Smooth muscle cell (in vitro differentiated cells): Measurements from ENCODE around the gene VAV2. TPM values are rescaled to one million over a fixed set of nuclear protein-coding genes. Genes with fewer than 3 reads are reported as not detected.

Source experiments
- DNase-seq: peaks from one replicate; lab custom pipeline; 2025; ENCODE audit not compliant: unreplicated experiment; lab: John Stamatoyannopoulos, UW
- H2AFZ ChIP-seq: fragments of 200-600 bp; sonication (generic); 2 replicates; pipeline ENCODE4 v1.6.0; 2016; ENCODE audit warnings: antibody characterized with exemption, low read depth, mild to moderate bottlenecking
- H3F3A ChIP-seq: fragments of 200-600 bp; sonication (generic); 2 replicates; pipeline ENCODE4 v1.6.0; 2017; ENCODE audit warnings: antibody characterized with exemption, low read depth
- H3K27ac ChIP-seq: fragments of 200-600 bp; sonication (generic); 2 replicates; pipeline ENCODE4 v1.5.1; 2016; ENCODE audit warnings: low read depth, mild to moderate bottlenecking
- H3K27me3 ChIP-seq: fragments of 200-600 bp; sonication (generic); 2 replicates; pipeline ENCODE4 v1.6.1; 2016; ENCODE audit warnings: low read depth, mild to moderate bottlenecking
- H3K36me3 ChIP-seq: fragments of 200-600 bp; sonication (generic); 2 replicates; pipeline ENCODE4 v1.5.1; 2016; ENCODE audit warnings: low read depth
- H3K4me1 ChIP-seq: fragments of 200-600 bp; sonication (generic); 2 replicates; pipeline ENCODE4 v1.5.1; 2016; ENCODE audit warnings: low read depth
- H3K4me2 ChIP-seq: fragments of 200-600 bp; sonication (generic); 2 replicates; pipeline ENCODE4 v1.6.0; 2016; ENCODE audit warnings: mild to moderate bottlenecking
- H3K4me3 ChIP-seq: fragments of 200-600 bp; sonication (generic); 2 replicates; pipeline ENCODE4 v1.5.1; 2016; ENCODE audit warnings: mild to moderate bottlenecking
- H3K79me2 ChIP-seq: fragments of 200-600 bp; sonication (generic); 2 replicates; pipeline ENCODE4 v1.6.0; 2016; ENCODE audit warnings: low read depth, mild to moderate bottlenecking
- H3K9ac ChIP-seq: fragments of 200-600 bp; sonication (generic); 2 replicates; pipeline ENCODE4 v1.6.0; 2016; ENCODE audit warnings: low read depth
- H3K9me3 ChIP-seq: fragments of 200-600 bp; sonication (generic); replicated peaks from 2 replicates; pipeline ENCODE4 v1.5.1; 2016; ENCODE audit warnings: low read depth
- H4K20me1 ChIP-seq: fragments of 200-600 bp; sonication (generic); 2 replicates; pipeline ENCODE4 v1.6.0; 2016; ENCODE audit warnings: low read depth
- WGBS: methylation state at CpG from one replicate; pipeline ENCODE4 v1.1.7; 2016; ENCODE audit warnings: low lambda C conversion rate; 5-methylcytosine and 5-hydroxymethylcytosine counted together
- polyA plus RNA-seq: library from polyadenylated mRNA; unstranded; fragments of >200 nt; fragmentation: Nextera tagmentation; extraction: Ambion mirVana; gene quantifications from 2 replicates; pipeline ENCODE4 v1.2.1, GENCODE V29; 2016
- total RNA-seq: library from RNA; depleted of rRNA; stranded (reverse); fragments of >200 nt; gene quantifications from 2 replicates; pipeline ENCODE4 v1.2.3, GENCODE V29; 2014
- TF ChIP-seq, protein P1 (sequence below): fragments of 200-600 bp; sonication (generic); IDR thresholded peaks from 2 replicates; pipeline ENCODE4 v1.5.1; 2017; ENCODE audit warnings: borderline replicate concordance, mild to moderate bottlenecking, antibody characterized with exemption; ENCODE audit not compliant: insufficient read depth, poor library complexity, severe bottlenecking

The VAV2 gene
- total and polyA plus RNA-seq, 2 experiments from 2014 or later, result 26.2 to 35.3 TPM

DNA sequence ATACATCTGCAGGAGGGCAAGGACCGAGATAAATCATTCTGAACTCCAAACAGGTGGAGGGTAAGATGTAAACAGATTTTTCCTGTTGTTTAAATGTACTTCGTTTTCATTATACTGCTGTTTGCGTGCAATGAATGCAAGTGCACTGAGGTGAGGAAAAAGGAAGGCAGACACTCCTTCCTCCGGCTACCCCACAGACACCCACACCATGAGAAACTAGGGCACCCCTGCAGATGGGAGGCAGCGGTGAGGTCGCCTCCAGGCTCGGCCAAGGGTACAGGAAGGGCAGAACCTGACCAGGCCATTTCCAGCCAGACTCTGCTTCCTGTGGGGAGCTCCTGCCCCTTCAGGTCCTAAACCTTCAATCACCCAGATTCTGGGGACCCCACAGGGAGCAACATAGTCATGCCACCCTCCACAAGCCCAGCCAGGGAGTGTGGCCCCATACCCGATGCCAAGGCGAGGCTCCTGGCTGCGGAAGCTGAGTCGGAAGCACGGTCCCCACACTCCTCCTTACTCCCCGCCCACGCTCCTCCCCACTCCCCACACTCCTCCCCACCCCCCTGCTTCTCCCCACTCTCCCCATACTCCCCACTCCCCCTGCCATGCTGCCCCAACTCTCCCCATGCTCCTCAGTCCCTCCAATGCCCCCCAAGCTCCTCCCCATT lies 37.1 kb downstream of the VAV2 start:
- no peak overlapping the region for H3K27ac ChIP-seq
- H3K27me3 ChIP-seq, result no peaks in the 10 kb centered on the region
- H3K9me3 ChIP-seq, result no peaks in the 10 kb centered on the region
- H3F3A ChIP-seq, result peaks cover 17% of the 10 kb centered on the region
- TF ChIP-seq, protein P1, sequence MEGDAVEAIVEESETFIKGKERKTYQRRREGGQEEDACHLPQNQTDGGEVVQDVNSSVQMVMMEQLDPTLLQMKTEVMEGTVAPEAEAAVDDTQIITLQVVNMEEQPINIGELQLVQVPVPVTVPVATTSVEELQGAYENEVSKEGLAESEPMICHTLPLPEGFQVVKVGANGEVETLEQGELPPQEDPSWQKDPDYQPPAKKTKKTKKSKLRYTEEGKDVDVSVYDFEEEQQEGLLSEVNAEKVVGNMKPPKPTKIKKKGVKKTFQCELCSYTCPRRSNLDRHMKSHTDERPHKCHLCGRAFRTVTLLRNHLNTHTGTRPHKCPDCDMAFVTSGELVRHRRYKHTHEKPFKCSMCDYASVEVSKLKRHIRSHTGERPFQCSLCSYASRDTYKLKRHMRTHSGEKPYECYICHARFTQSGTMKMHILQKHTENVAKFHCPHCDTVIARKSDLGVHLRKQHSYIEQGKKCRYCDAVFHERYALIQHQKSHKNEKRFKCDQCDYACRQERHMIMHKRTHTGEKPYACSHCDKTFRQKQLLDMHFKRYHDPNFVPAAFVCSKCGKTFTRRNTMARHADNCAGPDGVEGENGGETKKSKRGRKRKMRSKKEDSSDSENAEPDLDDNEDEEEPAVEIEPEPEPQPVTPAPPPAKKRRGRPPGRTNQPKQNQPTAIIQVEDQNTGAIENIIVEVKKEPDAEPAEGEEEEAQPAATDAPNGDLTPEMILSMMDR, result no peak
- H3K4me2 ChIP-seq, result no peak overlapping the region
- no peaks in the 10 kb centered on the region for H3K36me3 ChIP-seq
- peaks cover 91% of the 10 kb centered on the region for H4K20me1 ChIP-seq
- DNase-seq, result no peak
- no peak overlapping the region for H2AFZ ChIP-seq
- 91% methylated on average over 10 of the region's 14 CpGs for WGBS
- H3K4me3 ChIP-seq, result no peak overlapping the region
- H3K9ac ChIP-seq, result no peak overlapping the region
- H3K79me2 ChIP-seq, result peaks cover 82% of the 10 kb centered on the region
- H3K4me1 ChIP-seq, result peaks cover 23% of the 10 kb centered on the region

DNA sequence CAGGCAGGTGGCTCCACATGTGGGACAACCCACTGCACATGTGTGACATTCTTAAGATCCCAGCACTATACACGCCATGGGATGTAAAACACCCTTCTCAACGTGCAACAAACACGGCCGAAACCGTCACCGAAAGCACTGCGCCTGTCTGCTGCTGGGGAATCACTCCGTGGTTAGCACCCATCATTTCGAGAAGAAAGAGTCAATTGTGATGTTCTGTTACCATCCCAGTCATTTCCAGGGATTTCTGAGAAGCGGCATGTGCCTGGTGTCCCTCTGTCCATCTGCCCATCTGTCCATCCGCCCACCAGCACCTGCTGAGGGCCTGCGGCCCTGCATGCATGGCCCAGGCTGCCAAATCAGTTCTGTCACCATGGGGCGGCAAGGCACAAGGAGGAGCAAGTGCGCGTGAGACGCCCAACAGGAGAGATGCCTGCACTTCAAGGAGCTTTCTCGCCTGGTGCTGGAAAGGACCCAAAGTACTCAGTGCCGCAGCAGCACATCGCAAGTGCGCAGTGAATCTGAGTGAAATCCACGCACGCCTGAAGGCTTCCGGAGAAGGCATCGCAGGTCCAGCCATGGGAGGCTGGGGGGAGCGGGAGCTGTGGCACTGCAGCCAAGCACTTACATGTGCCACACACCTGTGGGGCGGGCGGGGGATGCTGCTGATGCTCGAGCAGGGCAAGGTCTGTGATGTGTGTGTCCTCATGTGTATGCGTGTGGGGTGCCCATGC lies 38.0 kb downstream of the VAV2 start:
- Histone ChIP-seq H3K9me3 (no peaks in the 10 kb centered on the region), H3K79me2 (peaks cover 82% of the 10 kb centered on the region), H3K4me3 (no peak overlapping the region), H3K4me1 (peaks cover 20% of the 10 kb centered on the region), H3K36me3 (no peaks in the 10 kb centered on the region), H4K20me1 (peaks cover 91% of the 10 kb centered on the region), H2AFZ (no peak overlapping the region), H3K27me3 (no peaks in the 10 kb centered on the region), H3K27ac (no peak overlapping the region), H3K9ac (no peak overlapping the region), H3K4me2 (no peak overlapping the region), H3F3A (peaks cover 14% of the 10 kb centered on the region)
- DNase-seq, result no peak
- TF ChIP-seq, protein P1, result no peak
- 95% methylated on average over 29 of the region's 29 CpGs for WGBS

DNA sequence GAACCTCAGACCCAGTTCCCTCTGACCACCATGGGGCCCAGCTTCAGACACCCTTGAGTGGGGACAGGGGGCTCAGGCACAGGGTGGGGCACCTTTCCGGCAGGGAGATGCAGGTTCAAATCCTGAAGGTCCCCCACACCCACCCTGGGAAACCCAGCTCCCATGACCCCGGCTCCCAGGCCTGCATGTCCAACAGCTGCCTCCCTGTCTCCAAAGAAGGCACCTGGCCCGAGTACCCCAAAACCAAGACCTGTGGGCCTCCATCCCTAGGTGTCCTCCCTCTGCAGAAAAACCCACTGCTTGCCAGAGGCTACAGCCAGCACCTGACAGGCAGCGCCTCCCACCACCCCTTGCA lies 38.5 kb downstream of the VAV2 start:
- TF ChIP-seq, protein P1, result no peak
- no peaks in the 10 kb centered on the region for H3K9me3 ChIP-seq
- H3K36me3 ChIP-seq, result no peaks in the 10 kb centered on the region
- no peak overlapping the region for H3K4me2 ChIP-seq
- H3K9ac ChIP-seq, result no peak overlapping the region
- no peak overlapping the region for H3K4me3 ChIP-seq
- 95% methylated on average over 4 of the region's 4 CpGs for WGBS
- peaks cover 20% of the 10 kb centered on the region for H3K4me1 ChIP-seq
- H3K79me2 ChIP-seq, result peaks cover 82% of the 10 kb centered on the region
- H3K27me3 ChIP-seq, result no peaks in the 10 kb centered on the region
- H2AFZ ChIP-seq, result no peak overlapping the region
- peaks cover 14% of the 10 kb centered on the region for H3F3A ChIP-seq
- no peak for DNase-seq
- peaks cover 91% of the 10 kb centered on the region for H4K20me1 ChIP-seq
- H3K27ac ChIP-seq, result no peak overlapping the region
